AG10803 (cell line): ENCODE measurements around the gene PTPRG.

ENCODE experiments used
- DNase-seq: peaks from one replicate; pipeline ENCODE4 v3.0.0; 2010; ENCODE audit warnings: low read depth
- H3K4me3 ChIP-seq: 2 replicates; pipeline ENCODE4 v1.5.1; 2011; ENCODE audit warnings: mild to moderate bottlenecking, low read length, control low read depth
- CTCF ChIP-seq: conservative IDR thresholded peaks from 2 replicates; pipeline ENCODE4 v1.5.1; 2011; ENCODE audit warnings: mild to moderate bottlenecking, low read length, control low read depth, inconsistent platforms

Gene PTPRG

DNA sequence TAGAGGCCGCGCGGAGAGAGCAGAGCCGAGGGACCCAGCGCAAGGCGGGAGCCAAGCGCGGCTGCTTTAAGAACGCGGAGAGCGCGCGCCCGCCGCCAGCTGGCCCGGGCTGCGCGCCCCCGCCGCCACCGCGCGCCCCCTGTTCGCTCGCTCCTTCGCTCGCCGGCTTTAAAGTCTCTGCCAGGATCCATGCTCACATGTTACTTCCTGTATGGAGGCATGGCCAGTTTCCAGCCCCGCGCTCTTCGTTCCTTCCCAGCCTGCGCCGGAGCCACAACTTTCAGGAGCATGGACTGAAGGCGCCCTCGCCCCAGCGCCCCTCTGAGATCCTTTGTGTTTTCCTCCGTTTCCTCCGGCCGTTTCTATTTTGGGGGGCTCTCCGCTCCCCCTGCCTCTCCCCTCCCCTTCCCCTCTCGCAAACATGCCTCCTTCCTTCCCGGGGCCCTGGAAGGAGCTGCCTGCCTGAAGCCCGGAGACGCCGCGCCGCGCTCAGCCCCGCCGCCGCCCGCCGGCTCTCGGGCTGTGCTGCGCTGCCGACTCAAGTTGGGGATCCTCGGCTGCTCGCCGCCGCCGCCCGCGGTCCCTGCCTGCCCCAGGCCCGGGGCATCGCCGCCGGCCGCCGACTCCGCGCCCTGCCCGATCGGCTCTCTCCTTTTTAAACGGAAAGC is at the start of gene PTPRG:
TSS of gene PTPRG (plus strand) at position 198 of the 668 bp plus-strand sequence. CDS start 717 bp downstream, outside the sequence.
- DNase-seq = peak; percentile 95
- H3K4me3 ChIP-seq = peak within 1 kb of the TSS; percentile 85
- no peak for TF ChIP-seq CTCF

DNA sequence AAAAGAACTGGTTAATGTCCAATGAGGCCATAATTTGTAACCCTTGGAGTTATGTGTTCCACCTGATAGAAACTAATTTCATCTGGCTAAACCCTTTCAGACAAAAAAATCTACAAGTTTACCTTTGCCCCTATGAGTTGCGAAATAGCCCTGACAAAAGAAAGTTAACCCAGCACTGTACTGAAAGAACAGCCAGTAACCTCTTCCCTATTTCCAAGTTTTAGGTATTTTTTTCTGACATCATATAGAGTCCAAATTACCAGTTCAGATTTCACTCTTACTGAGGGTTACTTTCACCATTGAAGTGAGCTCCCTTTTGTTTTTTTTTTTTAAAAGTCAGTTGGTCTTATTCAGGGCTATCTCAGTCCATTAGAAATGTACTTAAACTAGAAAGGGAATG is 42.8 kb upstream of the PTPRG start:
- no peak for DNase-seq
- no peak for TF ChIP-seq CTCF
- no peak overlapping the region for H3K4me3 ChIP-seq

GRCh38 chr3:61520966-61521628 is 40.3 kb upstream of the PTPRG start:
- TF ChIP-seq CTCF = no peak
- no peak for DNase-seq
- no peak overlapping the region for H3K4me3 ChIP-seq

GRCh38 chr3:61522060-61522459 is 39.3 kb upstream of the PTPRG start:
- DNase-seq = no peak
- H3K4me3 ChIP-seq = no peak overlapping the region
- no peak for TF ChIP-seq CTCF

GRCh38 chr3:61522626-61523025 is 38.7 kb upstream of the PTPRG start:
- no peak for TF ChIP-seq CTCF
- no peak for DNase-seq
- H3K4me3 ChIP-seq = no peak overlapping the region

GRCh38 chr3:61524933-61525332 is 36.4 kb upstream of the PTPRG start:
- no peak for TF ChIP-seq CTCF
- no peak overlapping the region for H3K4me3 ChIP-seq
- no peak for DNase-seq

- TF ChIP-seq CTCF = no peak
- no peak overlapping the region for H3K4me3 ChIP-seq
- no peak for DNase-seq
Measured at GRCh38 chr3:61526308-61526707, 35.1 kb upstream of the PTPRG start.
